ENCODE results near the gene ULBP3.
"Not testable (repeated sequence)": the region's sequence is repeated elsewhere in the genome, so short reads cannot be mapped to it uniquely, and the experiment has no call there.

Gene ULBP3

GRCh38 chr6:150079604-150080003 is 10.7 kb upstream of the ULBP3 start:
- no peak for DNase-seq (ENCODE audit: low read depth)
- H3K4me3 ChIP-seq (ENCODE audit: low read length) = no peak overlapping the region
- no peak for TF ChIP-seq CTCF (conservative IDR thresholded peaks at IDR 0.05; ENCODE audit: low read depth, low read length)

DNA sequence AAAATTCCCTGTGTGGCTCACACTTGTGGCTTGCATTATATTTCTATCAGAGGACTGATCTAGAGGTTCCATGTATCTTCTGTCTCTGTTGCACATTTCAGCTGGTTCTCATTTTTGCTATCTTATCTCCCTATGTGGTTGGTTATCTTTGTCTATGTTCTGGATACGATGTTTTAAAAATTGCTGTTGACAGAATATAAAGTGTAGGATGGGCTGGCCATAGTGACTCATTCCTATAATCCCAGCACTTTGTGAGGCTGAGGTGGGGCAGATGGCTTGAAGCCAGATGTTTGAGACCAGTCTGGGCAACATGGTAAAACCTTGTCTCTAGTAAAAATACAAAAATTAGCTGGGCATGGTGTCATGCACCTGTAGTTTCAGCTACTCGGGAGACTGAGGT is 9.9 kb upstream of the ULBP3 start:
- no peak overlapping the region for H3K4me3 ChIP-seq (ENCODE audit: low read length)
- peak; percentile 38 for DNase-seq (ENCODE audit: low read depth)

GRCh38 chr6:150076196-150076893 is 7.4 kb upstream of the ULBP3 start:
- peak; percentile 39 for TF ChIP-seq CTCF (conservative IDR thresholded peaks at IDR 0.05; ENCODE audit: low read depth, low read length)
- no peak for DNase-seq (ENCODE audit: low read depth)
- no peak overlapping the region for H3K4me3 ChIP-seq (ENCODE audit: low read length)

More for the DNA sequence above, 9.9 kb upstream of the ULBP3 start:
- no peak for TF ChIP-seq CTCF (conservative IDR thresholded peaks at IDR 0.05; ENCODE audit: low read depth, low read length)

GRCh38 chr6:150075034-150075421 is 6.1 kb upstream of the ULBP3 start:
- TF ChIP-seq CTCF (conservative IDR thresholded peaks at IDR 0.05; ENCODE audit: low read depth, low read length) = no peak
- no peak for DNase-seq (ENCODE audit: low read depth)
- H3K4me3 ChIP-seq (ENCODE audit: low read length) = no peak overlapping the region

DNA sequence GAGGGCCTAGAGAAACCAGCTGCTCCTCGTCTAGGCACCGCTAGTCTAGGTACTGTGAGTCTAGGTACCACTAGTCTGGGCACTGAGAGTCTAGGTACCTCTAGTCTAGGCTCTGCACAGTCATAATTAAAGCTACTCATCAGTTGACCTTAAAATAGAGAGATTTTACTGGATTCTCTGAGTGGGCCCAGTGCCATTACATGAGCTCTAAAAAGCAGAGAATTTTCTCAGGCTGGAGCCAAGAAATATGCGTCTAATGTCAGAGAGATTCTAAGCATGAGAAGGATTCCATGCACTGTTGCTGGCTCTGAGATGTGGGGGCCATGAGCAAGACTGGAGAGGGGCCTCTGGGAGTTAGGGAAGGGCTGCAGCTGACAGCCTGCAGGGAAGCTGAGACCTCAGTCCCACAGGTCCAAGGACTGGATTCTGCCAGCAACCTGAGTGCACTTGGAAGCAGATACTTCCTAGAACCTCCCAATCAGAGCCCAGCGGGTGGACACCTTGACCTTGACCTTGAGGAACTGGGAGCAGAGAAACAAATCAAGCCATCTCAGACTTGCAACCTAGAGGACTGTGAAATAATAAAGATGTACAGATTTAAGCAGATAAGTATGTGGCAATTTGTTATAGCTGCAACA is 5.6 kb upstream of the ULBP3 start:
- H3K4me3 ChIP-seq (ENCODE audit: low read length); DNase-seq (ENCODE audit: low read depth): not testable (repeated sequence)

DNA sequence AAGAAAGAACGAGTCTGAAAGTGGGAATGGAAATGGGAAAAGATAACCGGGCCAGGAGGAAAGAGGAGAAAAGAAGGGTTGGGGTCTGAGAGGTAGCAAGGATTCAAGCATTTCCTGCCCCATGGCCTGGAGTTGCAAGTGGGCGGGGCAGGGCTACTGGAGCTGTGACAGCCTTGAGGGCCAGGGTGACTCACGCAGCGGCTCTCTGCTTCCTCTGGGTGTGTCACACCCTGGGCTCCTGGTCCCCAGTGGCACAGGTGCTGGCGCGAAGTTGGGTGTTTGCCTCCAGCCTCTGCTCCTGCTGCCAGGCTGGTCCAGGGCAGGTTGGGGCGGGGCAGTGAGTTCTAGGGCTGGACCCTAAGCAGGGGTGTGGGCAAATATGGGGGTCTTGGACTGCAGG is 3.3 kb upstream of the ULBP3 start:
- DNase-seq (ENCODE audit: low read depth) = peak; percentile 39
- no peak for TF ChIP-seq CTCF (conservative IDR thresholded peaks at IDR 0.05; ENCODE audit: low read depth, low read length)
- no peak overlapping the region for H3K4me3 ChIP-seq (ENCODE audit: low read length)

DNA sequence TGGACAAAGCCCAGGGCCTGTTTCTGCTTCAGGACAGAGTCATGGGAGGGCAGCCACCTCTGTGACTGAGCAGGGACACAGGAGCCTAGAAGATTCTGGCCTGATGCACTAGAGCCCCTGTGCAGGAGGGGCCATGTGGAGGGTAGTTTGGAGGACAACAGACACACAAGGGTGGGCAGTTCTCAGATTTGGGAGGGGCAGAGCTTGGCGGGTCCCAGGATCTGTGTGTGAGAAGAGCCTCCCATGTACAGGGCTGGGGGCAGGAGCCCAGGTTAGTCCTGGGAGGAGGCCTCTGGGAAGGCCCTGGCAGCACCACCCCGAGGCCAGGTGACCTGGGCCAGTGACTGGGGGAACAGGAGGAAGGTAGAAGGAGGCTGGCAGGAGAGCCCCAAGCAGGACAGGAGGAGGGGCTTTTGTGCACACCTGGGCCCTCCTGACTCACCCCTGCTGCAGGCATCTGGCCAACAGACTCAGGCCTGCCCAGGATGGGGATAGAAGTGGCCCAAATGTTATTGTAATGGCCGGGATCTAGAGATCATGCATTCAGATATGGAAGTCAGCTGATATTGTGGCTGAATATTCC is 1.4 kb upstream of the ULBP3 start:
- no peak for TF ChIP-seq CTCF (conservative IDR thresholded peaks at IDR 0.05; ENCODE audit: low read depth, low read length)
- H3K4me3 ChIP-seq (ENCODE audit: low read length) = no peak overlapping the region
- no peak for DNase-seq (ENCODE audit: low read depth)
